ENCODE results near the gene TERF2IP.

- TF ChIP-seq CTCF (IDR thresholded peaks at IDR 0.05; ENCODE audit: low read depth, low read length, poor library complexity, severe bottlenecking) (no peak), EZH2phosphoT487 (IDR thresholded peaks at IDR 0.05; ENCODE audit: borderline replicate concordance, low read length) (no peak)
Measured at GRCh38 chr16:75616521-75617010, 31.0 kb upstream of the TERF2IP start.

All from DOHH2 (cell line).